Stomach (tissue), 9 donors: ENCODE measurements around the gene UBXN2A. TPM values are rescaled to one million over a fixed set of nuclear protein-coding genes. Genes with fewer than 3 reads are reported as not detected.
"Not testable (repeated sequence)": the region's sequence is repeated elsewhere in the genome, so short reads cannot be mapped to it uniquely, and the experiment has no call there.

Experiments
- DNase-seq, 2 donors: peaks; one replicate each; pipeline versions ENCODE4 v3.0.0 to v3.0.0-alpha.2; 2013 to 2019
- H3K27ac ChIP-seq, 5 donors: fragments of 200-600 bp in 4 of 5; sonication (generic) in 4 of 5; one replicate each; pipeline ENCODE4 v1.5.1; 2013 to 2019; ENCODE audit warnings: mild to moderate bottlenecking in 1 of 5, moderate library complexity in 1 of 5
- H3K27me3 ChIP-seq, 3 donors: fragments of 200-600 bp; sonication (generic); one replicate each; pipeline ENCODE4 v1.5.1; 2017 to 2019; ENCODE audit warnings: mixed run types in 1 of 3
- H3K36me3 ChIP-seq, 4 donors: fragments of 200-600 bp; sonication (generic); 1 replicate in 3 of 4; 2 replicates in 1 of 4; pipeline ENCODE4 v1.5.1; 2016 to 2019
- H3K4me1 ChIP-seq, 4 donors: fragments of 200-600 bp; sonication (generic); one replicate each; pipeline ENCODE4 v1.5.1; 2016 to 2019
- H3K4me3 ChIP-seq, 4 donors: fragments of 200-600 bp; sonication (generic) in 3 of 4; one replicate each; pipeline ENCODE4 v1.5.1; 2016 to 2019; ENCODE audit warnings: mild to moderate bottlenecking in 1 of 4
- H3K9me3 ChIP-seq, 4 donors: fragments of 200-600 bp; sonication (generic); one replicate each; pipeline ENCODE4 v1.5.1; 2016 to 2019
- CTCF ChIP-seq, 7 experiments: fragments of 450-650 bp in 4 of 7; fragments of 200-600 bp in 3 of 7; sonication (generic) in 3 of 7; IDR thresholded peaks; one replicate each; pipeline ENCODE4 v1.5.1; 2016 to 2019; ENCODE audit warnings: antibody characterized with exemption in 7 of 7, control low read depth in 2 of 7, mild to moderate bottlenecking in 1 of 7
- EP300 ChIP-seq: sonication (generic); formaldehyde crosslinking; IDR thresholded peaks from one replicate; pipeline ENCODE4 v1.6.1; 2017; ENCODE audit warnings: antibody characterized with exemption
- POLR2A ChIP-seq, 4 donors: fragments of 450-650 bp; IDR thresholded peaks; one replicate each; pipeline ENCODE4 v1.6.1; 2016; ENCODE audit warnings: antibody characterized with exemption in 4 of 4, control low read depth in 2 of 4, mild to moderate bottlenecking in 1 of 4, moderate library complexity in 1 of 4
- POLR2AphosphoS5 ChIP-seq, 3 donors: sonication (generic); formaldehyde crosslinking; IDR thresholded peaks; one replicate each; pipeline ENCODE4 v1.6.1; 2016; ENCODE audit warnings: antibody characterized with exemption in 3 of 3
- WGBS, 5 donors: extraction: QIAGEN DNeasy Blood & Tissue Kit in 3 of 5; methylation state at CpG; one replicate each; pipeline versions ENCODE4 v1.1.5 to v1.1.7; 2013 to 2018; 5-methylcytosine and 5-hydroxymethylcytosine counted together
- intact Hi-C: fragments of 100-400 bp; cut with DNase I; formaldehyde crosslinking; loops from one replicate; pipeline ENCODE4 v1.15.1; 2023; ENCODE audit warnings: low total_unique reads
- polyA plus RNA-seq, 3 donors: library from polyadenylated mRNA; stranded (reverse); fragments of 200-250 nt; gene quantifications; one replicate each; pipeline ENCODE4 v1.2.3, GENCODE V29; 2013
- total RNA-seq, 5 donors: library from RNA; depleted of rRNA; stranded (reverse); fragments of >200 nt; gene quantifications; one replicate each; pipeline versions ENCODE4 v1.1.0 to v1.2.3, GENCODE V29; 2014 to 2016
- donor health status: healthy with polysubstance abuse.
- donor health status: Bipolar disorder and iron deficiency.
- donor health status: healthy.

The UBXN2A gene
- total and polyA plus RNA-seq, 8 donors: 3.6 to 53.6 (median 7.6) TPM

- peaks cover 19 to 35% (median 30%) of the 10 kb centered on the region in 4 donors for H3K36me3 ChIP-seq
- no peak for DNase-seq
- 84 to 96% (median 95%) methylated on average over 4 of the region's 4 CpGs for WGBS, 5 donors
- intact Hi-C loops: no loop called here
- TF ChIP-seq POLR2A (IDR thresholded peaks at IDR 0.05): no peak
- no peak for TF ChIP-seq POLR2AphosphoS5 (IDR thresholded peaks at IDR 0.05)
- TF ChIP-seq EP300: no peak
- TF ChIP-seq CTCF (IDR thresholded peaks at IDR 0.05): no peak
- H3K9me3 ChIP-seq: no peaks in the 10 kb centered on the region
- H3K27me3 ChIP-seq: no peaks in the 10 kb centered on the region
- H3K4me3 ChIP-seq: no peak overlapping the region
- H3K4me1 ChIP-seq: peaks cover 0 to 12% (median 4%) of the 10 kb centered on the region in 4 donors
- no peak overlapping the region for H3K27ac ChIP-seq
These were observed 100.2 kb downstream of the UBXN2A start for GRCh38 chr2:24040511-24040910.

- H3K4me1 ChIP-seq: peaks cover 8 to 28% (median 17%) of the 10 kb centered on the region in 4 donors
- H3K36me3 ChIP-seq: peaks cover 7 to 15% (median 14%) of the 10 kb centered on the region in 4 donors
- WGBS, 5 donors: 94 to 98% (median 95%) methylated on average over 6 of the region's 6 CpGs
These were observed 102.9 kb downstream of the UBXN2A start for GRCh38 chr2:24043133-24043532.

DNA sequence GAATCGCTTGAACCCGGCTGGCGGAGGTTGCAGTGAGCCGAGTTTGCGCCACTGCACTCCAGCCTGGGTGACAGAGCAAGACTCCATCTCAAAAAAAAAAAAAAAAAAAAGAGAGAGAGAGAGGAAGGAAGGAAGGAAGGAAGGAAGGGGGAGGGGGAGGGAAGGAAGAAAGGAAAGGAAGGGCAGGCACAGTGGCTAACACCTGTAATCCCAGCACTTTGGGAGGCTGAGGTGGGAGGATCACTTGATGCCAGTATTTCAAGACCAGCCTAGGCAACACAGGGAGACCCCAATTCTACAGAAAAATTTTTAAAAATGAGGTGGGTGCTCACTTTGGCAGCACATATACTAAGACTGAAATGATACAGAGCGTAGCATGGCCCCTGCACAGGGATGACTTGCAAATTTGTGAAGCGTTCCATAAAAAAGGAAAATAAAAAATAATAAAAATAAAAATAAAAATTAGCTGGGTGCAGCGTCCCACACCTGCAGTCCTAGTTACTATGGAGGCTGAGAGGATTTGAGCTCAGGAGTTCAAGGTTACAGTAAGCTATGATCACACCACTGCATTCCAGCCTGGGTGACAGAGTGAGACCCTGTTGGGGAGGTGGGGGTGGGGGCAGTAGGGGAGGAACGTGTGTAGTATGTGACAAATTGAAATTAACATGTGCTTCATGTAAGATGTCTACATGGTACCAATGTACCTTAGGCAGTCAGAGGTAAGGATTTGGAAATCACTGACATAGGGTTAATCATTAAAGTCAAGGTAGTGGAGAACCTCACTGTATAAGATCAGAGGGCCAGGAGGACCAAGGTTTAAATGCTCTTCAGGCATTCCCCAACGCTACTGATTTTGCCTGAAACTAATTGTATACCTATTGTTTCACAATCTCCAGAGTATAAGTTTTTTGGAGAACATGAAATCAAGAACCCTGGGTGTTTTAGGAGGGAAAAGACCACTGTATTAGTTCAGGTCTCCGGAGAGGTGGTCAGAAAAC lies 105.5 kb downstream of the UBXN2A start:
- no peak for DNase-seq
- no peaks in the 10 kb centered on the region for H3K36me3 ChIP-seq
- no peak overlapping the region for H3K27ac ChIP-seq
- H3K9me3 ChIP-seq: peaks cover 0 to 2% (median 0%) of the 10 kb centered on the region in 4 donors
- intact Hi-C loops: no loop called here
- peak overlapping the region in 3 of 4 donors; percentile 61 to 87 (median 70) for H3K4me3 ChIP-seq
- WGBS, 5 donors: 74 to 84% (median 80%) methylated on average over 11 of the region's 11 CpGs
- no peak for TF ChIP-seq EP300
- no peak for TF ChIP-seq CTCF (IDR thresholded peaks at IDR 0.05)
- no peak for TF ChIP-seq POLR2A (IDR thresholded peaks at IDR 0.05)
- TF ChIP-seq POLR2AphosphoS5 (IDR thresholded peaks at IDR 0.05): no peak
- H3K4me1 ChIP-seq: peaks cover 20 to 46% (median 39%) of the 10 kb centered on the region in 4 donors
- H3K27me3 ChIP-seq: peaks cover 0 to 8% (median 3%) of the 10 kb centered on the region in 3 donors

More at GRCh38 chr2:24043133-24043532, 102.9 kb downstream of the UBXN2A start:
- intact Hi-C loops, H3K27ac ChIP-seq, H3K9me3 ChIP-seq, H3K27me3 ChIP-seq, H3K4me3 ChIP-seq, DNase-seq: not testable (repeated sequence)

GRCh38 chr2:24046599-24046929 lies 106.3 kb downstream of the UBXN2A start:
- peaks cover 0 to 2% (median 0%) of the 10 kb centered on the region in 4 donors for H3K9me3 ChIP-seq
- peaks cover 0 to 8% (median 3%) of the 10 kb centered on the region in 3 donors for H3K27me3 ChIP-seq
- WGBS, 5 donors: 1 to 4% (median 2%) methylated on average over 2 of the region's 2 CpGs
- TF ChIP-seq POLR2A (IDR thresholded peaks at IDR 0.05) (no peak), EP300 (no peak), CTCF (IDR thresholded peaks at IDR 0.05) (no peak), POLR2AphosphoS5 (IDR thresholded peaks at IDR 0.05) (no peak)
- no peak for DNase-seq
- peak overlapping the region; percentile 61 to 87 (median 73) for H3K4me3 ChIP-seq
- H3K4me1 ChIP-seq: peaks cover 20 to 52% (median 46%) of the 10 kb centered on the region in 4 donors
- intact Hi-C loops: no loop called here
- no peaks in the 10 kb centered on the region for H3K36me3 ChIP-seq
- H3K27ac ChIP-seq: peak overlapping the region in 4 of 5 donors; percentile 75 to 85 (median 80)
